CD14-positive monocyte (primary cell): ENCODE results near the gene EPC1. TPM values are rescaled to one million over a fixed set of nuclear protein-coding genes. Genes with fewer than 3 reads are reported as not detected.

Experiments used
- DNase-seq, 3 donors: peaks; one replicate each; pipeline ENCODE4 v3.0.0-alpha.2; 2011 to 2022
- H2AFZ ChIP-seq: 2 replicates; pipeline ENCODE4 v1.6.0; 2012; ENCODE audit warnings: mild to moderate bottlenecking, low read depth, low read length, inconsistent platforms; ENCODE audit not compliant: insufficient read depth, poor library complexity, severe bottlenecking
- H3K27ac ChIP-seq, 2 donors: 1 replicate in 1 of 2; 2 replicates in 1 of 2; pipeline ENCODE4 v1.5.1; 2012 to 2013; ENCODE audit warnings: low read length in 2 of 2, control low read depth in 1 of 2, inconsistent platforms in 1 of 2, low read depth in 1 of 2, mild to moderate bottlenecking in 1 of 2
- H3K27me3 ChIP-seq, 2 donors: one replicate each; pipeline versions ENCODE4 v1.6.0 to v1.6.1; 2011 to 2013; ENCODE audit warnings: low read length in 2 of 2; ENCODE audit not compliant: control insufficient read depth in 2 of 2, insufficient read depth in 2 of 2
- H3K36me3 ChIP-seq, 2 donors: replicated peaks in 1 of 2; 1 replicate in 1 of 2; 2 replicates in 1 of 2; pipeline versions ENCODE4 v1.5.1 to v1.6.1; 2012 to 2013; ENCODE audit warnings: low read length in 2 of 2, control low read depth in 1 of 2, inconsistent platforms in 1 of 2, mild to moderate bottlenecking in 1 of 2; ENCODE audit not compliant: insufficient read depth in 2 of 2, control insufficient read depth in 1 of 2
- H3K4me1 ChIP-seq, 2 donors: 1 replicate in 1 of 2; 2 replicates in 1 of 2; pipeline versions ENCODE4 v1.5.1 to v1.6.1; 2012 to 2013; ENCODE audit warnings: low read length in 2 of 2, control low read depth in 1 of 2, inconsistent platforms in 1 of 2, mild to moderate bottlenecking in 1 of 2, moderate library complexity in 1 of 2; ENCODE audit not compliant: insufficient read depth in 2 of 2, control insufficient read depth in 1 of 2
- H3K4me2 ChIP-seq: replicated peaks from 2 replicates; pipeline ENCODE3; 2012; ENCODE audit warnings: low read length, moderate library complexity, mild to moderate bottlenecking; ENCODE audit not compliant: poor library complexity, severe bottlenecking; ENCODE audit errors: extremely low read depth
- H3K4me3 ChIP-seq, 3 experiments: fragments of 200-600 bp in 1 of 3; sonication (generic) in 1 of 3; replicated peaks in 1 of 3; 1 replicate in 2 of 3; 2 replicates in 1 of 3; pipeline ENCODE4 v1.5.1; 2011 to 2013; ENCODE audit warnings: low read length in 3 of 3, mild to moderate bottlenecking in 3 of 3, control low read depth in 2 of 3, low read depth in 2 of 3, inconsistent platforms in 1 of 3, moderate library complexity in 1 of 3
- H3K79me2 ChIP-seq: 2 replicates; pipeline ENCODE4 v1.6.0; 2012; ENCODE audit warnings: mild to moderate bottlenecking, control low read depth, inconsistent platforms, low read length, moderate library complexity; ENCODE audit not compliant: insufficient read depth
- H3K9ac ChIP-seq: 2 replicates; pipeline ENCODE4 v1.6.0; 2017; ENCODE audit warnings: low read length, mild to moderate bottlenecking; ENCODE audit not compliant: insufficient read depth, poor library complexity, severe bottlenecking
- H3K9me3 ChIP-seq, 2 donors: replicated peaks in 1 of 2; 1 replicate in 1 of 2; 2 replicates in 1 of 2; pipeline versions ENCODE4 v1.5.1 to v1.6.1; 2012 to 2013; ENCODE audit warnings: low read length in 2 of 2, control low read depth in 1 of 2; ENCODE audit not compliant: control insufficient read depth in 1 of 2, insufficient read depth in 1 of 2
- H4K20me1 ChIP-seq: 2 replicates; pipeline ENCODE4 v1.6.0; 2012; ENCODE audit warnings: mild to moderate bottlenecking, low read length, control low read depth, moderate library complexity; ENCODE audit not compliant: insufficient read depth
- H3K27ac Mint-ChIP-seq, 7 donors: one replicate each; pipeline ENCODE4 v1.8.0; 2020; ENCODE audit warnings: mild to moderate bottlenecking in 7 of 7, mixed read lengths in 7 of 7, moderate library complexity in 6 of 7, inconsistent platforms in 2 of 7
- H3K27me3 Mint-ChIP-seq, 3 donors: one replicate each; pipeline ENCODE4 v1.8.0; 2021 to 2022; ENCODE audit warnings: low read depth in 3 of 3, mild to moderate bottlenecking in 3 of 3, mixed read lengths in 3 of 3, moderate library complexity in 3 of 3, inconsistent platforms in 1 of 3
- H3K36me3 Mint-ChIP-seq, 2 donors: one replicate each; pipeline ENCODE4 v1.8.0; 2020; ENCODE audit warnings: mixed read lengths in 2 of 2, inconsistent platforms in 1 of 2, mild to moderate bottlenecking in 1 of 2
- H3K4me1 Mint-ChIP-seq: one replicate; pipeline ENCODE4 v1.8.0; 2020; ENCODE audit warnings: mild to moderate bottlenecking, mixed read lengths
- H3K4me3 Mint-ChIP-seq, 2 donors: one replicate each; pipeline ENCODE4 v1.8.0; 2020; ENCODE audit warnings: mild to moderate bottlenecking in 2 of 2, mixed read lengths in 2 of 2, moderate library complexity in 1 of 2
- H3K9me3 Mint-ChIP-seq, 7 donors: one replicate each; pipeline ENCODE4 v1.8.0; 2020 to 2022; ENCODE audit warnings: mixed read lengths in 7 of 7, mild to moderate bottlenecking in 6 of 7, moderate library complexity in 6 of 7, inconsistent platforms in 2 of 7
- WGBS: methylation state at CpG from one replicate; pipeline ENCODE4 v1.1.5; 2013; ENCODE audit warnings: missing lambda C conversion rate; ENCODE audit not compliant: insufficient coverage; 5-methylcytosine and 5-hydroxymethylcytosine counted together
- intact Hi-C, 2 donors: fragments of 100-400 bp; cut with micrococcal nuclease; formaldehyde crosslinking; loops; one replicate each; pipeline versions ENCODE4 v1.15.0 to v1.15.1; 2023
- polyA plus RNA-seq, 3 donors: library from polyadenylated mRNA; depleted of rRNA in 1 of 3; unstranded in 2 of 3; stranded (reverse) in 1 of 3; fragments of 300-500 nt in 2 of 3; fragments of >200 nt in 1 of 3; fragmentation: Illumina TruSeq in 2 of 3; gene quantifications; 1 replicate in 2 of 3; 2 replicates in 1 of 3; pipeline ENCODE4 v1.2.3, GENCODE V29; 2012 to 2021
- TF ChIP-seq, protein P1 (sequence below): fragments of 200-600 bp; IDR thresholded peaks from one replicate; pipeline ENCODE4 v1.8.0; 2022; ENCODE audit warnings: antibody characterized with exemption, mild to moderate bottlenecking

EPC1 gene
- polyA plus RNA-seq, 3 donors, result 28.3 to 60.8 (median 31.0) TPM

DNA sequence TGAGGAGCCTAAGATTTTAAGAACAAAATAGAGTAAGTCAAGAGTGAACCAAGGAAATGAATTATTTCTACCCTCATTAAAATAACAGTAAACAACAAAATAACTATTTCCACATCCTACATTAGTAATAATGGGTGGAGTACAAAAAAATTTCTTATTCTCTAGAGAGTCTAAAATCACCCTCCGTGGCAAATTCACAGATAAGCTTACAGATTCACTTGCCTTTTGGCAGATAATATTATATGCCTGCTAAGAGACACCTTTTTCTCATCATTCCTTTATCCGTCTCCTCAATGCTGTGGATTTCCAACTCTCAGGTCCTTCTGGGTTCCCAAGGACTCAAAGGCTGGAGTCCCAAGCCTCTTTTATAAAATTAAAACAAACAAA, 2.2 kb upstream of the EPC1 start:
- Mint-ChIP-seq H3K27me3 (peaks cover 1 to 4% (median 3%) of the 10 kb centered on the region in 3 donors), H3K27ac (peak overlapping the region in 1 of 7 donors; percentile 53), H3K36me3 (peaks cover 5 to 17% of the 10 kb centered on the region in 2 donors), H3K9me3 (peaks cover 0 to 2% (median 0%) of the 10 kb centered on the region in 7 donors), H3K4me1 (peaks cover 48% of the 10 kb centered on the region), H3K4me3 (no peak overlapping the region)
- peaks cover 70% of the 10 kb centered on the region for H3K79me2 ChIP-seq
- no peak overlapping the region for H3K4me2 ChIP-seq
- TF ChIP-seq, protein P1, sequence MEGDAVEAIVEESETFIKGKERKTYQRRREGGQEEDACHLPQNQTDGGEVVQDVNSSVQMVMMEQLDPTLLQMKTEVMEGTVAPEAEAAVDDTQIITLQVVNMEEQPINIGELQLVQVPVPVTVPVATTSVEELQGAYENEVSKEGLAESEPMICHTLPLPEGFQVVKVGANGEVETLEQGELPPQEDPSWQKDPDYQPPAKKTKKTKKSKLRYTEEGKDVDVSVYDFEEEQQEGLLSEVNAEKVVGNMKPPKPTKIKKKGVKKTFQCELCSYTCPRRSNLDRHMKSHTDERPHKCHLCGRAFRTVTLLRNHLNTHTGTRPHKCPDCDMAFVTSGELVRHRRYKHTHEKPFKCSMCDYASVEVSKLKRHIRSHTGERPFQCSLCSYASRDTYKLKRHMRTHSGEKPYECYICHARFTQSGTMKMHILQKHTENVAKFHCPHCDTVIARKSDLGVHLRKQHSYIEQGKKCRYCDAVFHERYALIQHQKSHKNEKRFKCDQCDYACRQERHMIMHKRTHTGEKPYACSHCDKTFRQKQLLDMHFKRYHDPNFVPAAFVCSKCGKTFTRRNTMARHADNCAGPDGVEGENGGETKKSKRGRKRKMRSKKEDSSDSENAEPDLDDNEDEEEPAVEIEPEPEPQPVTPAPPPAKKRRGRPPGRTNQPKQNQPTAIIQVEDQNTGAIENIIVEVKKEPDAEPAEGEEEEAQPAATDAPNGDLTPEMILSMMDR, result no peak
- no peak overlapping the region for H3K4me3 ChIP-seq
- H3K36me3 ChIP-seq, result peaks cover 0 to 13% of the 10 kb centered on the region in 2 donors
- peaks cover 26% of the 10 kb centered on the region for H4K20me1 ChIP-seq
- H2AFZ ChIP-seq, result no peak overlapping the region
- intact Hi-C loops, result loop anchor here (5.0 to 10.0 kb wide), 5 partner anchors 54 to 294 kb away; partner anchors contain the start of gene KIF5B (in 1 of the 2)
- 100% methylated on average over 1 of the region's 2 CpGs for WGBS
- H3K27ac ChIP-seq, result no peak overlapping the region
- DNase-seq, result no peak
- no peaks in the 10 kb centered on the region for H3K27me3 ChIP-seq
- no peaks in the 10 kb centered on the region for H3K9me3 ChIP-seq
- no peak overlapping the region for H3K9ac ChIP-seq
- H3K4me1 ChIP-seq, result peaks cover 17 to 40% of the 10 kb centered on the region in 2 donors

DNA sequence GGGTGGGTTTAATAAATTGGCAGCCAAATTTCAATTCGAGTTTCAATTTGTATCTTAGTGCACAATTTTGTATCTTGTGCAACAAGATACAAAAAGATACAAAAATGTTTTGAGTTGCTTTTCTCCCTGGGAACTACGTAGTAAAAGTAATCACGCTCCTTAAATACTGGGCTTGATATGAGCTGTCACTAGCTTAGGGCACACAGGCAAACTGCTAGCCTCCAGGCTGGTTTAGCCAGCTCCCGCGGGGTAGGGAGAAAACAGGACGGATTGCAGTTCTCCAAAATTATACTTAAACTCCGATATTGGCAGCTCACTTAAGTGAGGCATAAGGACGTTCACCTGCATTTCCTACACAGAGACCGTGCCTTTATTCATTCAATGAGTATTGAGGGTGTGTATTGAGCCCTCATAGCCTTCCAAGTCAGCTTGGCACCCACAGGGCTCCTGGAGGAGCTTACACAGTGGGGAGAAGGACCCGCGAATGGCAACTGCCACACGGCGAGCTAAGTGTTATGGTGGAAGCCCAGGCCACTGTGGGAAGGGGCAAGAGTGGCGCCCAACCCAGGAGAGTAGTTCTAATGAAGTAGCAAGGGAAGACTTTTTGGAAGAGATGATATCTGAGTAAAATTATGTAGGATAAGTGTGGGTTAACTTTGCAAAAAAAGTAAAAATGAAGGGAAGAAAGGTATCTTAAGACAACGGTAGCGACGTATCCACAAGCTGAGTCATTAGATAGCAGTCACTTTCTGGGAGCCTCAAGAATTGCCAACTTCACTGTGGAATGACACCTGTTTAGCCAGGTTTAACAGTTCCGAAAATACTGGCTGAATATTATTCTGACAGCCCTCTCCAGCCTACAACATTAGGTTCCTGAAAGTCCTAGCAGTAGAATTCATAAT, 1.6 kb upstream of the EPC1 start:
- no peak overlapping the region for H2AFZ ChIP-seq
- no peak overlapping the region for H3K27ac ChIP-seq
- intact Hi-C loops, result loop anchor here (5.0 to 10.0 kb wide), 5 partner anchors 54 to 294 kb away; partner anchors contain the start of gene KIF5B (in 1 of the 2)
- no peaks in the 10 kb centered on the region for H3K9me3 ChIP-seq
- peak overlapping the region; percentile 89 for H3K4me2 ChIP-seq
- peaks cover 17 to 39% of the 10 kb centered on the region in 2 donors for H3K4me1 ChIP-seq
- WGBS, result 98% methylated on average over 13 of the region's 18 CpGs
- DNase-seq, result no peak
- Mint-ChIP-seq H3K36me3 (peaks cover 11 to 21% of the 10 kb centered on the region in 2 donors), H3K9me3 (peaks cover 0 to 2% (median 0%) of the 10 kb centered on the region in 7 donors), H3K4me1 (peaks cover 45% of the 10 kb centered on the region), H3K4me3 (peak overlapping the region; percentile 78 to 80), H3K27ac (no peak overlapping the region), H3K27me3 (peaks cover 1 to 4% (median 3%) of the 10 kb centered on the region in 3 donors)
- TF ChIP-seq, protein P1, result no peak
- peaks cover 2 to 19% of the 10 kb centered on the region in 2 donors for H3K36me3 ChIP-seq
- H3K4me3 ChIP-seq, result no peak overlapping the region
- no peaks in the 10 kb centered on the region for H3K27me3 ChIP-seq
- no peak overlapping the region for H3K9ac ChIP-seq
- H3K79me2 ChIP-seq, result peaks cover 70% of the 10 kb centered on the region
- H4K20me1 ChIP-seq, result peaks cover 30% of the 10 kb centered on the region
